Suprapubic skin (tissue), 4 donors: ENCODE data around the gene NELL1.

ENCODE experiments used
- CTCF ChIP-seq, 2 donors: fragments of 200-600 bp in 1 of 2; fragments of 450-650 bp in 1 of 2; sonication (generic) in 1 of 2; IDR thresholded peaks; one replicate each; pipeline ENCODE4 v1.5.1; 2016 to 2019; ENCODE audit warnings: antibody characterized with exemption in 2 of 2, mild to moderate bottlenecking in 1 of 2, moderate library complexity in 1 of 2
- EP300 ChIP-seq: sonication (generic); formaldehyde crosslinking; IDR thresholded peaks from one replicate; pipeline ENCODE4 v1.6.1; 2017; ENCODE audit warnings: antibody characterized with exemption
- POLR2A ChIP-seq, 2 donors: fragments of 450-650 bp; IDR thresholded peaks; one replicate each; pipeline ENCODE4 v1.6.1; 2017; ENCODE audit warnings: antibody characterized with exemption in 2 of 2, mild to moderate bottlenecking in 2 of 2, moderate library complexity in 2 of 2
- POLR2AphosphoS5 ChIP-seq, 3 donors: sonication (generic); formaldehyde crosslinking; IDR thresholded peaks; one replicate each; pipeline ENCODE4 v1.6.1; 2017; ENCODE audit warnings: antibody characterized with exemption in 3 of 3

DNA sequence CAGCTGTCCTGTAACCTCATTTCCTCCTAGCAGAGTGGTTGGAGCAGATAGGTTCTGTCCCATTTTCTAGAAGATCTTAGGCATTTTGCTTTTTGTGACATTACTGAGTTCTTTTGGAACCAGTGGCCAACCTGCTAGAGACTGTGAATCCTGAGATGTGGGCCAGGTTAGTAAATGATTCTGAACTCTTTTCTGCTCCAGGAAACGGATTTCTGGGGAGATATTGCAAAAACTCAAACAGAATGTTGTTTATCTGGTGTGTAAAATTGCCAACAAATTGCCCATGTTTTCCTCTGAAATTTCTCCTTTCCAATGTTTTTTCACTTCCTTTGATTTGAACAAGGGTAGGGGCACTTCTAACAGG lies 37.2 kb upstream of the NELL1 start:
- no peak for TF ChIP-seq CTCF (IDR thresholded peaks at IDR 0.05)
- no peak for TF ChIP-seq EP300
- TF ChIP-seq POLR2AphosphoS5 (IDR thresholded peaks at IDR 0.05), result no peak
- no peak for TF ChIP-seq POLR2A (IDR thresholded peaks at IDR 0.05)
